ENCODE measurements around the gene DDX21.
"Not testable (repeated sequence)": the region's sequence is repeated elsewhere in the genome, so short reads cannot be mapped to it uniquely, and the experiment has no call there.

Gene DDX21

DNA sequence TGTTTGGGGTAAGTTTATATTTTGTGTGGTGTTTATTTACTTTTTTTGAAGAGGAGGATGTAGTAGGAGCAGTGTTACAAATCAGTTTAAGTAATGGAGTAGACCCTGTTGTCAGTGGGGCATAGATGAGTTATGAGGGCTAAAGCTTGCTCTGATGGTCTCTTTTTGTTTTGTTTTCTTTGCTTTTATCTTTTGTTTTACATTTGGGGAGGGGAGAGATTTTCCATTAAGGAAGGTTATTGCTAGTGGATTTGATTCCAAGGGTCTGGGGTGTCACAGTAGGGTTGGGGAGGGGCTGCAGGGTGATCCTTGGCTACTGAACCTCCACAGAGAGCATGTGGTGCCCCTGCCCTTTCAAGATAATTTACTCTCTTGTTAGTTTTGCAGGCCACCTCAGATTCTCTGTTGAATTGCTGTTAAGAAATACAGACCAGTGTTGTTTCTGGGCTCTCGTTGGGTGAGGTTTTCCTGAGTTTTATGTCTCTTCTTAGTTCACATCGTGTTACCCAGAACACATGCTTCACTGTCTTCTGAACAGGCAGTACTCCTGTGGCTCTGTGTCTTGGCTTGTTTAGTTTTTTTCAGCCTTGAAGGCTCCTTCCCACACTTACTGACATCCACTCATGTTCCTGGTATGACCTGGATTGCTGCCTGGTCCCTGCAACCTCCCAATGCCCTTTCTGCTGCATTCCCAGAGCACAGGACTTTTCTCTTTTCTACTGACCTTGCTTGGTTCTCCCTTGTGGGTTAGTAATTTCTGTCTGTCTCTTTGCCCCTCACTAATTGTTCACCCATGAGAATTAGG lies 36.9 kb downstream of the DDX21 start:
- Histone ChIP-seq H3K9ac (ENCODE audit: low read length) (no peak overlapping the region), H3K4me1 (ENCODE audit: control insufficient read depth, insufficient read depth, low read length) (peaks cover 18% of the 10 kb centered on the region), H3K4me3 (ENCODE audit: low read length) (no peak overlapping the region), H3K36me3 (ENCODE audit: control insufficient read depth, insufficient read depth, low read length) (no peaks in the 10 kb centered on the region), H3K27ac (ENCODE audit: low read depth, low read length) (peak overlapping the region; percentile 70), H3K27me3 (ENCODE audit: control insufficient read depth, insufficient read depth, low read length) (no peaks in the 10 kb centered on the region)

DNA sequence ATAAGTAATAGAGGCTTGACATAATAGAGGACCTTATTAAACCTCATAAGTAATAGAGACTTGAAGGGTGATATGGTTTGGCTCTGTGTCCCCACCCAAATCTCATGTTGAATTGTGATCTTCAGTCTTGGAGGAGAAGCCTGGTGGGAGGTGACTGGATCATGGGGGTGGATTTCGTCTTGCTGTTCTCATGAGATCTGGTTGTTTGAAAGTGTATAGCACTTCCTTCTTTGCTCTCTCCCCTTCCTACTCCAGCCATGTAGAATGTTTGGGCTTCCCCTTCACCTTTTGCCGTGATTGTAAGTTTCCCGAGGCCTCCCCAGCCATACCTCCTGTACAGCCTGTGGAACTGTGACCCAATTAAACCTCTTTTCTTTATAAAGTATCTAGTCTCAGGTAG lies 41.2 kb downstream of the DDX21 start:
- Histone ChIP-seq H3K4me3 (ENCODE audit: low read length) (no peak overlapping the region), H3K27ac (ENCODE audit: low read depth, low read length) (no peak overlapping the region), H3K36me3 (ENCODE audit: control insufficient read depth, insufficient read depth, low read length) (peaks cover 5% of the 10 kb centered on the region), H3K27me3 (ENCODE audit: control insufficient read depth, insufficient read depth, low read length) (no peaks in the 10 kb centered on the region), H3K4me1 (ENCODE audit: control insufficient read depth, insufficient read depth, low read length) (peaks cover 9% of the 10 kb centered on the region), H3K9ac (ENCODE audit: low read length) (no peak overlapping the region)

- H3K36me3 ChIP-seq (ENCODE audit: control insufficient read depth, insufficient read depth, low read length) = peaks cover 8% of the 10 kb centered on the region
- no peak overlapping the region for H3K4me3 ChIP-seq (ENCODE audit: low read length)
- H3K4me1 ChIP-seq (ENCODE audit: control insufficient read depth, insufficient read depth, low read length) = no peaks in the 10 kb centered on the region
- H3K27ac ChIP-seq (ENCODE audit: low read depth, low read length) = no peak overlapping the region
- no peak overlapping the region for H3K9ac ChIP-seq (ENCODE audit: low read length)
- no peaks in the 10 kb centered on the region for H3K27me3 ChIP-seq (ENCODE audit: control insufficient read depth, insufficient read depth, low read length)
Observed at GRCh38 chr10:69004821-69005220, 48.9 kb downstream of the DDX21 start.

DNA sequence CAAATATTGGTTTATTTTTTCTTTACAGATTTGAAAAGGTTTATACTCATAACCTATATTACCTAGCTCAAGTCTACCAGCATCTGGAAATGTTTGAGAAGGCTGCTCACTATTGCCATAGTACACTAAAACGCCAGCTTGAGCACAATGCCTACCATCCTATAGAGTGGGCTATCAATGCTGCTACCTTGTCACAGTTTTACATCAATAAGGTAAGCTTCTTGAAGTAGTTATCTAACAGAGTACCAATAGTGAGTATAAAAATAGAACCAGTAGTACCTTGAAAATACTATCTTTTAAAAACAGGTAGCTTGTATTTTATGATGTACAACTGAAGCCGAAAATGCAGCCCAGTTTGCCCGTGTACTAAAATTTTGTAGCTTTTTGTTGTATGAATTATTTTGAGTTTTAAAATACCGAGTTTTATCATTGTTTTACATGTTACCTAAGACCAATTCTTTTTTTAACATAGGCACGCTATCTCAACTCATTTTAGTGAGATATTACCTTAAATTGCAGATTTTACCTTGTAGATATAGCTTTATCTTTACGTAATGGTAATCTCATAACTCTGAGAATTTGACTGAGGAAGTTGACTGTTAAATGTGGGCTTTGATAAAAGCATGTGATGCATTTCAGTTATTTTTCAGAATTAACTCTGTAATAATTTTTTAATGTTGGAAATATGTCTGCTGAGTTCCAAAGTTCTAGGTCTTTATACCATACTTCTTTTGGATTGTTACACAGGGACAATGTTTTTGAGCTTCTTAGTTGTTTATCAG lies 49.9 kb downstream of the DDX21 start:
- H3K4me1 ChIP-seq (ENCODE audit: control insufficient read depth, insufficient read depth, low read length) = no peaks in the 10 kb centered on the region
- peaks cover 6% of the 10 kb centered on the region for H3K36me3 ChIP-seq (ENCODE audit: control insufficient read depth, insufficient read depth, low read length)
- no peaks in the 10 kb centered on the region for H3K27me3 ChIP-seq (ENCODE audit: control insufficient read depth, insufficient read depth, low read length)
- H3K27ac ChIP-seq (ENCODE audit: low read depth, low read length) = no peak overlapping the region
- no peak overlapping the region for H3K9ac ChIP-seq (ENCODE audit: low read length)
- no peak overlapping the region for H3K4me3 ChIP-seq (ENCODE audit: low read length)

- no peak overlapping the region for H3K4me3 ChIP-seq (ENCODE audit: low read length)
- H3K9ac ChIP-seq (ENCODE audit: low read length) = no peak overlapping the region
- no peaks in the 10 kb centered on the region for H3K27me3 ChIP-seq (ENCODE audit: control insufficient read depth, insufficient read depth, low read length)
- H3K36me3 ChIP-seq (ENCODE audit: control insufficient read depth, insufficient read depth, low read length) = peaks cover 4% of the 10 kb centered on the region
- no peaks in the 10 kb centered on the region for H3K4me1 ChIP-seq (ENCODE audit: control insufficient read depth, insufficient read depth, low read length)
- H3K27ac ChIP-seq (ENCODE audit: low read depth, low read length) = no peak overlapping the region
Observed at GRCh38 chr10:69007260-69007659, 51.3 kb downstream of the DDX21 start.

DNA sequence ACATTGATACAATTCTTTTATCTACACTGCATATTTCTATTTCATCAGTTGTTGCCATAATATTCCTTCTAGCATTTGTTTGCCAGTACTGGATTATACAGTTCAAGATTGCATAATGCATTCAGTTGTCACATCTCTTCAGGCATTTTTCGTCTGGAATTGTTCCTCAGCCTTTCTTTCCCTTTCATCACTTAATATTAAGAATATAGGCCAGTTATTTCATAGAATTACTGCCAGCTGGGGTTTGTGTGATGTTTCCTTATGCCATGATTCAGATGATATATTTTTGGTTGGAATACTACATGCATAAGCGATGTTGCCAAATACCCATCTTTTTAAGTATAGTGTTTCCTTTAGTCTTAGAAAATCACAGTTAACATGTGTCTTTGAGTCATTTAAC lies 53.4 kb downstream of the DDX21 start:
- Histone ChIP-seq H3K27ac (ENCODE audit: low read depth, low read length) (no peak overlapping the region), H3K4me1 (ENCODE audit: control insufficient read depth, insufficient read depth, low read length) (no peaks in the 10 kb centered on the region), H3K36me3 (ENCODE audit: control insufficient read depth, insufficient read depth, low read length) (peaks cover 8% of the 10 kb centered on the region), H3K27me3 (ENCODE audit: control insufficient read depth, insufficient read depth, low read length) (no peaks in the 10 kb centered on the region), H3K9ac (ENCODE audit: low read length) (no peak overlapping the region), H3K4me3 (ENCODE audit: low read length) (no peak overlapping the region)

- no peak overlapping the region for H3K27ac ChIP-seq (ENCODE audit: low read depth, low read length)
- no peaks in the 10 kb centered on the region for H3K27me3 ChIP-seq (ENCODE audit: control insufficient read depth, insufficient read depth, low read length)
- H3K4me3 ChIP-seq (ENCODE audit: low read length) = no peak overlapping the region
- H3K4me1 ChIP-seq (ENCODE audit: control insufficient read depth, insufficient read depth, low read length) = no peaks in the 10 kb centered on the region
- H3K9ac ChIP-seq (ENCODE audit: low read length) = no peak overlapping the region
- peaks cover 8% of the 10 kb centered on the region for H3K36me3 ChIP-seq (ENCODE audit: control insufficient read depth, insufficient read depth, low read length)
Observed at GRCh38 chr10:69010151-69010640, 54.2 kb downstream of the DDX21 start.

- H3K27ac ChIP-seq (ENCODE audit: low read depth, low read length); H3K4me3 ChIP-seq (ENCODE audit: low read length); H3K27me3 ChIP-seq (ENCODE audit: control insufficient read depth, insufficient read depth, low read length); H3K4me1 ChIP-seq (ENCODE audit: control insufficient read depth, insufficient read depth, low read length); H3K9ac ChIP-seq (ENCODE audit: low read length): not testable (repeated sequence)
- peaks cover 12% of the 10 kb centered on the region for H3K36me3 ChIP-seq (ENCODE audit: control insufficient read depth, insufficient read depth, low read length)
Observed at GRCh38 chr10:69012778-69013177, 56.8 kb downstream of the DDX21 start.

DNA sequence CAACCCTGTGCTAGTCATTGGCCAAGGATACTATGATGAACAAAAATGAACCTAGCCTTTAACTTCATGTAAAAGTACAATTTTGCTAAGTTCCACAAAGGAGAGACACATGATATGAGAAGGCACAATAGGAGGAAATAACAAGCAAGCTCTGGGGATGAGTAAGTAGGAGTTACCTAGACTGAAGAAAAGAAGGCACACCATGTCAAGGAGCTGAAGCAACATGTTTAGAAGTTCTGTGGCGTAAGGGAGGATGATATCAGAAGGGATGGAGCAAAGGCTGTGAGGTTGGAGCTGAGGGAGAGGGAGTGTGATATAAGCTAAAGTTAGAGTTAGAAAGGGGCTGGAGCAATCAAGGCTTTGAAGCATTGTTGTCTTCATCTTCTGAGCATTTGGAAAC lies 58.2 kb downstream of the DDX21 start:
- no peak overlapping the region for H3K4me3 ChIP-seq (ENCODE audit: low read length)
- no peaks in the 10 kb centered on the region for H3K27me3 ChIP-seq (ENCODE audit: control insufficient read depth, insufficient read depth, low read length)
- H3K36me3 ChIP-seq (ENCODE audit: control insufficient read depth, insufficient read depth, low read length) = peaks cover 14% of the 10 kb centered on the region
- no peak overlapping the region for H3K27ac ChIP-seq (ENCODE audit: low read depth, low read length)
- no peak overlapping the region for H3K9ac ChIP-seq (ENCODE audit: low read length)
- no peaks in the 10 kb centered on the region for H3K4me1 ChIP-seq (ENCODE audit: control insufficient read depth, insufficient read depth, low read length)

DNA sequence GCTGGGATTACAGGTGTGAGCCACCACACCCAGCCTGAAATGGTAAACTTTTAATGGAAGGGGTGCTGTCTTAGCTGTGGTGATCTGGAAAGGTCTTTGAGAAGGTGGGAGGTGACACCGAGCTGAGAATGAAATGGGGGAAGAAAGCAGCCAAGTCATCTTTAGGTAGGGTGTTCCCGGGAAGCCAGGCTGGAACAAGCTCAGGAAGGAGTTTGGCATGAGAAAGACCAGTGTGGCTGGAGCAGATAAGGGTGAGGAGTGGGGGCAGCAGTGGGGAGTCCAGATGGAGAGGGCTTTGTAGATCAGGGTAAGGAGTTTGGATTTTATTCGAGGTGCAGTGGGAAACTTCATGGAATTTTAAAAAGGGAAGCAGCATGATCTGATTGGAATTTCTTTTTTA lies 62.6 kb downstream of the DDX21 start:
- Histone ChIP-seq H3K4me1 (ENCODE audit: control insufficient read depth, insufficient read depth, low read length) (no peaks in the 10 kb centered on the region), H3K9ac (ENCODE audit: low read length) (no peak overlapping the region), H3K4me3 (ENCODE audit: low read length) (no peak overlapping the region), H3K27me3 (ENCODE audit: control insufficient read depth, insufficient read depth, low read length) (no peaks in the 10 kb centered on the region), H3K27ac (ENCODE audit: low read depth, low read length) (no peak overlapping the region), H3K36me3 (ENCODE audit: control insufficient read depth, insufficient read depth, low read length) (peaks cover 7% of the 10 kb centered on the region)

GRCh38 chr10:69022611-69023010 lies 66.6 kb downstream of the DDX21 start:
- H3K27ac ChIP-seq (ENCODE audit: low read depth, low read length) = no peak overlapping the region
- H3K4me3 ChIP-seq (ENCODE audit: low read length) = no peak overlapping the region
- H3K27me3 ChIP-seq (ENCODE audit: control insufficient read depth, insufficient read depth, low read length) = no peaks in the 10 kb centered on the region
- H3K9ac ChIP-seq (ENCODE audit: low read length) = no peak overlapping the region
- no peaks in the 10 kb centered on the region for H3K4me1 ChIP-seq (ENCODE audit: control insufficient read depth, insufficient read depth, low read length)
- H3K36me3 ChIP-seq (ENCODE audit: control insufficient read depth, insufficient read depth, low read length) = peaks cover 3% of the 10 kb centered on the region

DNA sequence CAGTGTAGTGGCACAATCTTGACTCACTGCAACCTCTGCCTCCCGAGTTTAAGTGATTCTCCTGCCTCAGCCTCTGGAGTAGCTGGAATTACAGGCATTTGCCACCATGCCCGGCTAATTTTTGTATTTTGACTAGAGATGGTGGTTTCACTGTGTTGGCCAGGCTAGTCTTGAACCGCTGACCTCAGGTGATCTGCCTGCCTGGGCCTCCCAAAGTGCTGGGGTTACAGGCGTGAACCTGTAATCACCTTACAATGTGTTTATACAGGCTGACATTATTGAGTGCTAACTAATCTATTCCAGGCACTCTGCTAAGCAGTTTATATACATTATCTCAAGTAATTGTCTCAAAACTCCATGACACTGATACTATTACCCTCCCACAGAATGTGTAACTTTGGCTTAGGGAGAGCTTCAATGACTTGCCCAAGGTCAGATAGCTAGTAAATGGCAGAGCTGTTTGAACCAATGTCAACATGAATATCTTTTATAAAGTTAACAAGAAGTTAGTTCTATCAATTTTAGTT lies 69.5 kb downstream of the DDX21 start:
- Histone ChIP-seq H3K27ac (ENCODE audit: low read depth, low read length) (no peak overlapping the region), H3K9ac (ENCODE audit: low read length) (no peak overlapping the region), H3K4me1 (ENCODE audit: control insufficient read depth, insufficient read depth, low read length) (no peaks in the 10 kb centered on the region), H3K36me3 (ENCODE audit: control insufficient read depth, insufficient read depth, low read length) (no peaks in the 10 kb centered on the region), H3K4me3 (ENCODE audit: low read length) (no peak overlapping the region), H3K27me3 (ENCODE audit: control insufficient read depth, insufficient read depth, low read length) (no peaks in the 10 kb centered on the region)

Measured in rectal smooth muscle tissue (tissue), 1 donor.